ENCODE measurements around the gene SLC22A3.

Gene SLC22A3

DNA sequence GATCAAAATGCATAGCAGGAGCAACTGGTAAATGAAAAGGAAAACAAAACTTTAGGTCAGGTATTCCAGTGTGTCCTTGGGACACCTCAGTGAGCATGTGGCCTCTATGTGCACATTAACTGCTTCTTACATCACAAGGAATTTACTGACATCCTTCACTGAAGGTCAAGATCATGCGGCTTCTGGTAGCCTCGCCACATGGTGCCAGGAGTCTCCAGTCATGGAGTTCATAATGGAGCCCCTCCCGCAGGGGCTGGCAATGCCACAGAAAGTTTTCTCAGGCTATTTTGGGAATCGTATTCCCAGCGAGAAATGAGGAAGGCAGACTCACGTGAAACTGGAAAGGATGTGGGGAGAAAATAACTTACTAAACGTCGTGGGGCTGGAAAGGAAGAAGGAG lies 19.7 kb upstream of the SLC22A3 start:
- TF ChIP-seq, protein P1, sequence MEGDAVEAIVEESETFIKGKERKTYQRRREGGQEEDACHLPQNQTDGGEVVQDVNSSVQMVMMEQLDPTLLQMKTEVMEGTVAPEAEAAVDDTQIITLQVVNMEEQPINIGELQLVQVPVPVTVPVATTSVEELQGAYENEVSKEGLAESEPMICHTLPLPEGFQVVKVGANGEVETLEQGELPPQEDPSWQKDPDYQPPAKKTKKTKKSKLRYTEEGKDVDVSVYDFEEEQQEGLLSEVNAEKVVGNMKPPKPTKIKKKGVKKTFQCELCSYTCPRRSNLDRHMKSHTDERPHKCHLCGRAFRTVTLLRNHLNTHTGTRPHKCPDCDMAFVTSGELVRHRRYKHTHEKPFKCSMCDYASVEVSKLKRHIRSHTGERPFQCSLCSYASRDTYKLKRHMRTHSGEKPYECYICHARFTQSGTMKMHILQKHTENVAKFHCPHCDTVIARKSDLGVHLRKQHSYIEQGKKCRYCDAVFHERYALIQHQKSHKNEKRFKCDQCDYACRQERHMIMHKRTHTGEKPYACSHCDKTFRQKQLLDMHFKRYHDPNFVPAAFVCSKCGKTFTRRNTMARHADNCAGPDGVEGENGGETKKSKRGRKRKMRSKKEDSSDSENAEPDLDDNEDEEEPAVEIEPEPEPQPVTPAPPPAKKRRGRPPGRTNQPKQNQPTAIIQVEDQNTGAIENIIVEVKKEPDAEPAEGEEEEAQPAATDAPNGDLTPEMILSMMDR (conservative IDR thresholded peaks at IDR 0.05) = no peak
- no peak for TF ChIP-seq ZFX (IDR thresholded peaks at IDR 0.05)

DNA sequence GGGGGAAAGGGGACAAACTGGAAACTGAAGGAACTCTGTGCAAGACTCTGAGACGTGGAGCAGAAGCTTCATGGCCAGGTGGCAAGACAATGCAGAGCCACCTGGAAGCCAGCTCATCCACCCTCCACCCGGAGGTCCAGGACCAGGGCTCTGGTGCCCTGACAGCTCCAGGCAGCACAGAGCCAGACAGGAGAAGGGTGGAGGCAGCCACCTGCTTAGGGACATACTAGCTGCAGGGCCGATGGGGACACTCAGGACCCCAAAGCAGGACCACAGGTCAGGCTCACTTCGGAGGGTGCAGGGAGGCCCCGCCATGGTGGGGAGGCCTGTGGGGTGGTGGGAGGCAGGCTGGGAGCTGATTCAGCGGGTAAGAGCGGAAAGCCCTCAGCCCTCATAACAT lies 19.0 kb upstream of the SLC22A3 start:
- TF ChIP-seq, protein P1 (conservative IDR thresholded peaks at IDR 0.05) = no peak
- no peak for TF ChIP-seq ZFX (IDR thresholded peaks at IDR 0.05)
- H3K27ac ChIP-seq = no peak overlapping the region

More for the DNA sequence above, 19.7 kb upstream of the SLC22A3 start:
- no peak overlapping the region for H3K27ac ChIP-seq

DNA sequence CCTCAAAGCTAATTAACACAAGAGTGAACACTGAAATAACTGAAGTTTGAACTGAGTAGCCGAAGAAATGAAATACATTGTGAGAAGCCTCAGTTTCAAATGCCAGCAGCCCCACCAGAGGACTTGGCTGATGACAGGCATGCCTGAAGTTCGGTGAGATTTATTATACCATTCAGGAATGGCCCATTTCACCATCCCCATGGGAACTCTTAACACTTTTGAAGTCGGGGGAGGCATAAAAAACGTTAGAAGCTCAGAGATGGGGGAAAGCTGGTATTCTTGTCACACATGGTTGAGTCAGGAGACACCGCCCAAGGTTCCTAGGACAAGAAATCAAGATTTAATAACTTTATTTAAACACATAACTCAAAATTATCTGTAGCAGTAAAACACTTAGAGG lies 17.6 kb upstream of the SLC22A3 start:
- TF ChIP-seq ZFX (IDR thresholded peaks at IDR 0.05) = no peak
- TF ChIP-seq, protein P1 (conservative IDR thresholded peaks at IDR 0.05) = no peak
- H3K27ac ChIP-seq = no peak overlapping the region

DNA sequence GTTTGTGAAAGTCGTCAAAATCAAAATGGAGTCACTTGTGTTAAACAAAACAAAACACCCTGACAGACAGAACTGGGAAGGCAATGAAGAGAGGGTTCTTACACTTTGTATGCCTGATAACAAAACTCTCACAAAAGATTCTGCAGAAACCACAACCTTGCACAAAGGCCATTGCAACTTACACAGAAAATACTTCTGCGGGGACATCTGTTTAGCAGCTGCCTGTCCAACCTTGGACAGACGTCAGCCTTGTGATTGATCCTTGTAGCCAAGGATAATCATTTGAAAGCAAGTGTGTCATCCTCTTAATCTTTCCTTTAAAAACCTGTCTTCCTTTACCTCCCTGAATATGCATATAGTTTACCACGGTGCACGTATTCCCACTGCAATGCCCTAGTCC lies 17.0 kb upstream of the SLC22A3 start:
- H3K27ac ChIP-seq = no peak overlapping the region
- no peak for TF ChIP-seq ZFX (IDR thresholded peaks at IDR 0.05)
- TF ChIP-seq, protein P1 (conservative IDR thresholded peaks at IDR 0.05) = no peak

DNA sequence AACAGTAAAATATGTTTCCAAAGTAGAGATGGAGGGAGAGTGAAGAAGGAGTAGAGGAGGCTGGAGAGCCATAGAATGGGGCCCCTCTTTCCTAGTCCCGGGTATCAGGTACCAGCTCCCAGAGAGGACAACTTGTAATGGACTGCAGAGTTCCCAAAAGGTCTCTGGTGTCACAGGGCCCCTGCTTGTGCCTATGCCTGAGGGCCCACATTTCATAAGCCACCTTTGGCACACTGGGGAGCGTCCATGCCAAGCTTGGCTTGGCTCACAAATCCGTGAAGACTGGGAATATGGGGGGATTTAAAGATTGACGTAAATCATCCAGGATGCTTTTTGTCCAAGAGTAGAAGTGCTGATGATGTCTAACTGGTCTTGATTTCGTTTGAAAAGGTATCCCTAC lies 16.4 kb upstream of the SLC22A3 start:
- H3K27ac ChIP-seq = no peak overlapping the region

DNA sequence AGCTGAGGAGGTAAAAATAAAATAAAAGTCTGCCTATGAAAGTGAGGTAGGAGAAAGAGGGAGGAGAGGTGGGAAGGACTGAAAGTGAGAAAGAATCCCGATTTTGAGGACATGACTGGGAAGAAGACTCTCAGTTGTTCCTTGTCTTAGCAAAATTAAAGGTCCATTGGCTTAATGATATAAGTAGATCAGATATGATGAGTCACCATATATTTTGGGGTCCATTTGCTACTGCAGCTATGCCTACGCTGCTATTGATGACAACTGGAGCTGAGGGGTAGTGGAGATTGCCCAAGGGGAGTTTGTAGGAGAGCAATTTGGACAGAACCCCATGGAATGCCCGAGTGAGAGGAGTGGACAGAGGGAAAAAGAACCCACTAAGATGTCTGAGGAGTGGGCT lies 15.1 kb upstream of the SLC22A3 start:
- TF ChIP-seq ZFX (IDR thresholded peaks at IDR 0.05) = no peak
- TF ChIP-seq, protein P1 (conservative IDR thresholded peaks at IDR 0.05) = no peak
- no peak overlapping the region for H3K27ac ChIP-seq

More for the DNA sequence above, 16.4 kb upstream of the SLC22A3 start:
- no peak for TF ChIP-seq ZFX (IDR thresholded peaks at IDR 0.05)
- TF ChIP-seq, protein P1 (conservative IDR thresholded peaks at IDR 0.05) = no peak

DNA sequence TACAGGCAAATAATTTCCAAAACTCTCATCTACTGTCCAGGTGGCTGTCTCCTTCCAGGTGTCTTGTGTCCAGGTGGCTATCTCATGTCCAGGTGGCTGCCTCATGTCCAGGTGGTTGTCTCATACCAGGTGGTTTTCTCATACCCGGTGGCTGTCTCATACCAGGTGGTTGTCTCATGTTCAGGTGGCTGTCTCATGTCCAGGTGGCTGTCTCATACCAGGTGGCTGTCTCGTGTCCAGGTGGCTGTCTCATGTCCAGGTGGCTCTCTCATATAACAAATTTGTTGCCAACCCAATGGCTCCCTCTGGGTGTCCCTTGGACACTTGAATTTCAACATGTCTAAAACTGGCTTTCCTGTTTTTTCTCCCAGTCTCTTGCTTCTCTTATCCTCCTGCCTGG lies 14.3 kb upstream of the SLC22A3 start:
- TF ChIP-seq, protein P1 (conservative IDR thresholded peaks at IDR 0.05) = no peak
- no peak for TF ChIP-seq ZFX (IDR thresholded peaks at IDR 0.05)
- no peak overlapping the region for H3K27ac ChIP-seq
